Endothelial cell (in vitro differentiated cells): ENCODE measurements around the gene CENATAC. TPM values are rescaled to one million over a fixed set of nuclear protein-coding genes. Genes with fewer than 3 reads are reported as not detected.

Experiments used
- DNase-seq: peaks from one replicate; pipeline ENCODE4 v3.0.0; 2021; ENCODE audit warnings: low spot score
- H3K27ac Mint-ChIP-seq: one replicate; pipeline ENCODE4 v1.8.0; 2021; ENCODE audit warnings: mixed read lengths, inconsistent platforms; ENCODE audit not compliant: unreplicated experiment
- H3K27me3 Mint-ChIP-seq: one replicate; pipeline ENCODE4 v1.8.0; 2021; ENCODE audit warnings: mild to moderate bottlenecking, moderate library complexity, mixed read lengths, inconsistent platforms; ENCODE audit not compliant: unreplicated experiment
- H3K36me3 Mint-ChIP-seq: one replicate; pipeline ENCODE4 v1.8.0; 2021; ENCODE audit warnings: mild to moderate bottlenecking, low read depth, mixed read lengths, inconsistent platforms; ENCODE audit not compliant: unreplicated experiment
- H3K4me1 Mint-ChIP-seq: one replicate; pipeline ENCODE4 v1.8.0; 2021; ENCODE audit warnings: mild to moderate bottlenecking, mixed read lengths, inconsistent platforms; ENCODE audit not compliant: unreplicated experiment
- H3K4me3 Mint-ChIP-seq: one replicate; pipeline ENCODE4 v1.8.0; 2021; ENCODE audit warnings: mild to moderate bottlenecking, mixed read lengths, inconsistent platforms; ENCODE audit not compliant: unreplicated experiment
- H3K9me3 Mint-ChIP-seq: one replicate; pipeline ENCODE4 v1.8.0; 2021; ENCODE audit warnings: mixed read lengths, inconsistent platforms; ENCODE audit not compliant: unreplicated experiment
- CTCF ChIP-seq: fragments of 200-600 bp; sonication (generic); IDR thresholded peaks from one replicate; pipeline ENCODE4 v1.5.0; 2021; ENCODE audit warnings: antibody characterized with exemption; ENCODE audit not compliant: unreplicated experiment
- total RNA-seq: library from RNA; stranded (reverse); fragmentation: NEBNext Ultra II Directional; extraction: Animal tissue kit (Norgen Biotek cat#: 25700); gene quantifications from one replicate; pipeline ENCODE4 v1.2.1, GENCODE V29; 2021; ENCODE audit not compliant: unreplicated experiment

CENATAC gene
- total RNA-seq, 1 donor from 2014 or later = 34.7 TPM

GRCh38 chr11:119041821-119042514 is 44.0 kb downstream of the CENATAC start:
- Mint-ChIP-seq H3K4me3 (no peak overlapping the region), H3K4me1 (no peaks in the 10 kb centered on the region), H3K27me3 (peaks cover 2% of the 10 kb centered on the region), H3K36me3 (peaks cover 17% of the 10 kb centered on the region), H3K9me3 (no peaks in the 10 kb centered on the region), H3K27ac (no peak overlapping the region)
- no peak for DNase-seq
- no peak for TF ChIP-seq CTCF

DNA sequence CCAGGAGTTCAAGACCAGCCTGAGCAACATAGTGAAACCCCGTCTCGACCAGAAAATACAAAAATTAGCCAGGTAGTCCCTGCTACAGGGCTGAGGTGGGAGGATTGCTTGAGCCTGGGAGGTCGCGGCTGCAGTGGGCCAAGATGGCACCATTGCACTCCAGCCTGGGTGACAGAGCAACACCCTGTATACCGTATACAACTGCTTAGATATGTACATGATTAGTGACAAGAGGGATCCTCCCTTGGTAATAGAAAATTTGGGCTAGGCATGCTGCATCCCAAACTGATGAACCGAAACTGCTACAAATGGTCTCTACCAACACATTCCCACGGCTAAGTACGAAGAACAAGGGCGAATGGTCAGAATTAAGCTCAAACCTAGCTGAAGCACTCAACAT is 45.0 kb downstream of the CENATAC start:
- peaks cover 2% of the 10 kb centered on the region for H3K27me3 Mint-ChIP-seq
- H3K36me3 Mint-ChIP-seq = peaks cover 24% of the 10 kb centered on the region
- H3K4me1 Mint-ChIP-seq = no peaks in the 10 kb centered on the region
- no peaks in the 10 kb centered on the region for H3K9me3 Mint-ChIP-seq
- H3K27ac Mint-ChIP-seq = no peak overlapping the region
- H3K4me3 Mint-ChIP-seq = no peak overlapping the region
- TF ChIP-seq CTCF = no peak
- DNase-seq = no peak

- Mint-ChIP-seq H3K27ac (no peak overlapping the region), H3K4me1 (no peaks in the 10 kb centered on the region), H3K36me3 (peaks cover 37% of the 10 kb centered on the region), H3K4me3 (no peak overlapping the region), H3K9me3 (no peaks in the 10 kb centered on the region), H3K27me3 (peaks cover 5% of the 10 kb centered on the region)
- peak; percentile 45 for TF ChIP-seq CTCF
- no peak for DNase-seq
Measured at GRCh38 chr11:119044708-119045107, 46.8 kb downstream of the CENATAC start.

- TF ChIP-seq CTCF = no peak
- H3K4me1 Mint-ChIP-seq = no peaks in the 10 kb centered on the region
- H3K27ac Mint-ChIP-seq = no peak overlapping the region
- no peaks in the 10 kb centered on the region for H3K9me3 Mint-ChIP-seq
- H3K4me3 Mint-ChIP-seq = no peak overlapping the region
- no peak for DNase-seq
- H3K27me3 Mint-ChIP-seq = peaks cover 8% of the 10 kb centered on the region
- peaks cover 51% of the 10 kb centered on the region for H3K36me3 Mint-ChIP-seq
Measured at GRCh38 chr11:119046489-119046888, 48.6 kb downstream of the CENATAC start.

- Mint-ChIP-seq H3K27ac (no peak overlapping the region), H3K4me1 (no peaks in the 10 kb centered on the region), H3K4me3 (peak overlapping the region; percentile 34), H3K36me3 (peaks cover 57% of the 10 kb centered on the region), H3K9me3 (no peaks in the 10 kb centered on the region), H3K27me3 (peaks cover 8% of the 10 kb centered on the region)
- TF ChIP-seq CTCF = no peak
- DNase-seq = no peak
Measured at GRCh38 chr11:119047205-119047604, 49.3 kb downstream of the CENATAC start.
